Epithelial cell of esophagus (primary cell): ENCODE data around the gene RPL10A.

Source experiments
- DNase-seq: peaks from one replicate; pipeline ENCODE4 v3.0.0; 2010; ENCODE audit warnings: low read depth
- H3K4me3 ChIP-seq: 2 replicates; pipeline ENCODE4 v1.5.1; 2011; ENCODE audit warnings: mild to moderate bottlenecking, low read length, control low read depth
- TF ChIP-seq, protein P1 (sequence below): IDR thresholded peaks from 2 replicates; pipeline ENCODE4 v1.5.1; 2011; ENCODE audit warnings: low read depth, mild to moderate bottlenecking, low read length, control low read depth, inconsistent platforms; ENCODE audit not compliant: insufficient read depth; ENCODE audit errors: missing control alignments

Gene RPL10A

DNA sequence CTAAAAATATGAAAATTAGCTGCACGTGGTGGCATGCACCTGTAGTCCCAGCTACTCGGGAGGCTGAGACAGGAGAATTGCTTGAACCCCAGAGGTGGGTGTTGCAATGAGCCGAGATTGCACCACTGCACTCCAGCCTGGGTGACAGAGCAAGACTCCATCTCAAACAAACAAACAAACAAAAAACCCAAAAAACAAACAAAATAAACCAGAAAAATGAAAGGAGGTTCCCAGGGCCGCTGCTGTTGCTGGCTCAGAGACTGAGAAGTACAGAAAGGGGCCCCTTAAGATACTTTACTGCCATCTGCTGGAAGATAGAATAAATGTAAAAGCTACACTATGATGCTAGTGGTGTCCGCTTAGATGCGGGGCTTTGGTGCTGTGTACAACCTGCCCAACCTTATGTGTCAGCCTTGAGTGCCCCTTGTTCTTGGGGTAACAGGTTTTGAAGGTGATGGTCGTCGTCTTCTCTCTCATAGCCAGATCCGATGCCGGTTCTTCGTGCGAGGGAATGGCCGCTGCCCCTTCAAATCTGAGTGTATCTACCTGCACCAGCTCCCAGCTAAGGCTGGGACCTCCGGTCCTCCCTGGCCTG, 18.8 kb upstream of the RPL10A start:
- DNase-seq = peak; percentile 70
- TF ChIP-seq, protein P1, sequence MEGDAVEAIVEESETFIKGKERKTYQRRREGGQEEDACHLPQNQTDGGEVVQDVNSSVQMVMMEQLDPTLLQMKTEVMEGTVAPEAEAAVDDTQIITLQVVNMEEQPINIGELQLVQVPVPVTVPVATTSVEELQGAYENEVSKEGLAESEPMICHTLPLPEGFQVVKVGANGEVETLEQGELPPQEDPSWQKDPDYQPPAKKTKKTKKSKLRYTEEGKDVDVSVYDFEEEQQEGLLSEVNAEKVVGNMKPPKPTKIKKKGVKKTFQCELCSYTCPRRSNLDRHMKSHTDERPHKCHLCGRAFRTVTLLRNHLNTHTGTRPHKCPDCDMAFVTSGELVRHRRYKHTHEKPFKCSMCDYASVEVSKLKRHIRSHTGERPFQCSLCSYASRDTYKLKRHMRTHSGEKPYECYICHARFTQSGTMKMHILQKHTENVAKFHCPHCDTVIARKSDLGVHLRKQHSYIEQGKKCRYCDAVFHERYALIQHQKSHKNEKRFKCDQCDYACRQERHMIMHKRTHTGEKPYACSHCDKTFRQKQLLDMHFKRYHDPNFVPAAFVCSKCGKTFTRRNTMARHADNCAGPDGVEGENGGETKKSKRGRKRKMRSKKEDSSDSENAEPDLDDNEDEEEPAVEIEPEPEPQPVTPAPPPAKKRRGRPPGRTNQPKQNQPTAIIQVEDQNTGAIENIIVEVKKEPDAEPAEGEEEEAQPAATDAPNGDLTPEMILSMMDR = peak; percentile 66
- H3K4me3 ChIP-seq = no peak overlapping the region

- DNase-seq = no peak
- TF ChIP-seq, protein P1 = no peak
- H3K4me3 ChIP-seq = no peak overlapping the region
Measured at GRCh38 chr6:35451354-35452182, 16.6 kb upstream of the RPL10A start.

- TF ChIP-seq, protein P1 = no peak
- peak within 1 kb of the TSS; percentile 66 for H3K4me3 ChIP-seq
- DNase-seq = peak; percentile 95
Measured at GRCh38 chr6:35452183-35453090, 15.8 kb upstream of the RPL10A start, which contains the start of gene FANCE. Gene FANCE (plus strand): TSS chr6:35452338. CDS start chr6:35452546, 208 bp downstream.

GRCh38 chr6:35453236-35453635, 15.0 kb upstream of the RPL10A start:
- TF ChIP-seq, protein P1 = no peak
- DNase-seq = no peak
- peak overlapping the region; percentile 66 for H3K4me3 ChIP-seq

- peak overlapping the region; percentile 24 for H3K4me3 ChIP-seq
- DNase-seq = peak; percentile 67
- TF ChIP-seq, protein P1 = no peak
Measured at GRCh38 chr6:35454391-35455110, 13.7 kb upstream of the RPL10A start.

DNA sequence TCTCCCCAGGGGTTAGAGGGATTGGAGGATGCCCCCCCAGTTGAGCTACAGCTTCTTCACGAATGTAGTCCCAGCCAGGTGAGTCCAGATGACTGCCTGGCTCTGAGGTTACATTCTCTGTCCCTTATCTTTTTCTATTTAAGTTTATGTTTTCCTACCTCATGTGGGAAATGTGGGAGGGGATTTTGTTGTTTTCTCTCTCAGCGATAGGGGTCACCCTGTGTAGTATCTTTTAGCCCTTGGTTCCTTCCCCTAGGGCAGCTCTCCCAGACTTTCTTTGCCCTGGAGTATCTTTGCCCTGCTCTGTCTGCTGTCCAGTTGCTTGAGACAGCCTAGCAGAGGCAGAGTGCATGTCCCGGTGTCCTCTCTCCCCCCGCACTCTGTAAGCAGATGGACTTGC, 10.3 kb upstream of the RPL10A start:
- TF ChIP-seq, protein P1 = no peak
- no peak for DNase-seq
- no peak overlapping the region for H3K4me3 ChIP-seq
